ENCODE measurements around the gene ZNF512.

The ZNF512 gene

GRCh38 chr2:27566628-27567027, 16.2 kb upstream of the ZNF512 start:
- Mint-ChIP-seq H3K9me3 (no peaks in the 10 kb centered on the region), H3K36me3 (ENCODE audit: insufficient read depth) (peaks cover 2% of the 10 kb centered on the region), H3K27me3 (peaks cover 58 to 61% of the 10 kb centered on the region in 2 donors), H3K4me1 (ENCODE audit: low read depth in 2 of 2) (peaks cover 2 to 4% of the 10 kb centered on the region in 2 donors), H3K4me3 (no peak overlapping the region), H3K27ac (no peak overlapping the region)
- DNase-seq (no peak), ATAC-seq (replicated peaks) (no peak)

- H3K9me3 Mint-ChIP-seq: no peaks in the 10 kb centered on the region
- no peak for DNase-seq
- H3K4me3 Mint-ChIP-seq: no peak overlapping the region
- peaks cover 50 to 51% of the 10 kb centered on the region in 2 donors for H3K27me3 Mint-ChIP-seq
- peaks cover 13 to 14% of the 10 kb centered on the region in 2 donors for H3K4me1 Mint-ChIP-seq (ENCODE audit: low read depth in 2 of 2)
- peaks cover 5% of the 10 kb centered on the region for H3K36me3 Mint-ChIP-seq (ENCODE audit: insufficient read depth)
- ATAC-seq (replicated peaks): no peak
- H3K27ac Mint-ChIP-seq: no peak overlapping the region
These were observed 13.4 kb upstream of the ZNF512 start for GRCh38 chr2:27569398-27569797.

- H3K27ac Mint-ChIP-seq: no peak overlapping the region
- peaks cover 33 to 34% of the 10 kb centered on the region in 2 donors for H3K27me3 Mint-ChIP-seq
- H3K4me3 Mint-ChIP-seq: no peak overlapping the region
- peaks cover 4% of the 10 kb centered on the region for H3K36me3 Mint-ChIP-seq (ENCODE audit: insufficient read depth)
- no peaks in the 10 kb centered on the region for H3K9me3 Mint-ChIP-seq
- ATAC-seq (replicated peaks) (no peak), DNase-seq (no peak)
- peaks cover 13 to 14% of the 10 kb centered on the region in 2 donors for H3K4me1 Mint-ChIP-seq (ENCODE audit: low read depth in 2 of 2)
These were observed 11.6 kb upstream of the ZNF512 start for GRCh38 chr2:27571197-27571596.

DNA sequence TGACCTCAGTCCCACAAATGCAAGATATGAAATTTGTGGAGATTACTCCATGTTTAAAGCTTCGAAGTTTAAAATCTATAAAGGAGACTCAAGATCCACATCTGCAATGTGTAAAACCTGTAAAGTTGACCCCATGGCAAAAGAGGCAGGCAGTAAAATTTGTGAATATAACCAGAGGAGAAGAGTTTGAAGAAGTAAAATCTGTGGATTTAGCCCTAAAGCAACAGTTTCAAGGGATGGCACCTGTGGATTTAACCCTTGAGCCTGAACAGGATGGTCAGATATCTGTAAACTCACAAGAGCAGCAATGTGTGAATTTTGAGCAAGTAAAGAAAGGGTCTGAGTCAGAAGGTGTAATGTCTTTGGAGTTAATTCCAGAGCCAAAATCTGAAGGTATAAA, 11.2 kb upstream of the ZNF512 start:
- DNase-seq: no peak
- peaks cover 13 to 14% of the 10 kb centered on the region in 2 donors for H3K4me1 Mint-ChIP-seq (ENCODE audit: low read depth in 2 of 2)
- no peak for ATAC-seq (replicated peaks)
- H3K9me3 Mint-ChIP-seq: no peaks in the 10 kb centered on the region
- no peak overlapping the region for H3K27ac Mint-ChIP-seq
- H3K27me3 Mint-ChIP-seq: peaks cover 28 to 29% of the 10 kb centered on the region in 2 donors
- peaks cover 3% of the 10 kb centered on the region for H3K36me3 Mint-ChIP-seq (ENCODE audit: insufficient read depth)
- H3K4me3 Mint-ChIP-seq: no peak overlapping the region

GRCh38 chr2:27572439-27572838, 10.4 kb upstream of the ZNF512 start:
- peaks cover 3% of the 10 kb centered on the region for H3K36me3 Mint-ChIP-seq (ENCODE audit: insufficient read depth)
- peaks cover 13 to 14% of the 10 kb centered on the region in 2 donors for H3K4me1 Mint-ChIP-seq (ENCODE audit: low read depth in 2 of 2)
- no peak overlapping the region for H3K27ac Mint-ChIP-seq
- H3K9me3 Mint-ChIP-seq: no peaks in the 10 kb centered on the region
- ATAC-seq (replicated peaks) (peak; percentile 66), DNase-seq (peak; percentile 15 to 22 (median 20))
- peaks cover 21 to 22% of the 10 kb centered on the region in 2 donors for H3K27me3 Mint-ChIP-seq
- H3K4me3 Mint-ChIP-seq: no peak overlapping the region

DNA sequence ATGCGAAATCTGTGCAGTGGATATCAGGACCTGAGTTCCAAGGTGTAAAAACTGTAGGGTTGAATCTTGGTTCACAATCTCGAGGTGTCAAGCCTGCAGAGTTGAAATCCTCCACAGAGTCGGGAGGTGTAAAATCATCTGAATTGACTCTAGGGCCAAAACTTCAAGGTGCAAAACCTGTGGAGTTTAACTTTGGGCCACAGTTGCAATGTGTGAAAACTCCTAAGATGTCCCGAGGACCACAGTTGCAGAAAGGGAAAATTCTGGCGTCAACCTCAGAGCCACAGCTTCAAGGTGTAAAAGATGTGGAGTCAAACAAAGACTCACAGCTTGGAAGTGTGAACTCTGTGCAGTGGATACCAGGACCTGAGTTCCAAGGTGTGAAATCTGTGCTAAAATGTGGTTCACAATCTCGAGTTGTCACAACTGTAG, 9.8 kb upstream of the ZNF512 start:
- Mint-ChIP-seq H3K4me3 (no peak overlapping the region), H3K4me1 (ENCODE audit: low read depth in 2 of 2) (peaks cover 13 to 14% of the 10 kb centered on the region in 2 donors), H3K9me3 (peaks cover 0 to 1% of the 10 kb centered on the region in 2 donors), H3K27ac (no peak overlapping the region), H3K27me3 (peaks cover 15 to 17% of the 10 kb centered on the region in 2 donors), H3K36me3 (ENCODE audit: insufficient read depth) (peaks cover 3% of the 10 kb centered on the region)
- ATAC-seq (replicated peaks) (peak; percentile 71), DNase-seq (peak; percentile 22 to 31 (median 25))

GRCh38 chr2:27573452-27573851, 9.4 kb upstream of the ZNF512 start:
- peaks cover 0 to 1% of the 10 kb centered on the region in 2 donors for H3K9me3 Mint-ChIP-seq
- no peak for DNase-seq
- ATAC-seq (replicated peaks): no peak
- H3K4me1 Mint-ChIP-seq (ENCODE audit: low read depth in 2 of 2): peaks cover 13 to 14% of the 10 kb centered on the region in 2 donors
- H3K27me3 Mint-ChIP-seq: peaks cover 11 to 12% of the 10 kb centered on the region in 2 donors
- H3K36me3 Mint-ChIP-seq (ENCODE audit: insufficient read depth): peaks cover 3% of the 10 kb centered on the region
- H3K4me3 Mint-ChIP-seq: no peak overlapping the region
- no peak overlapping the region for H3K27ac Mint-ChIP-seq

DNA sequence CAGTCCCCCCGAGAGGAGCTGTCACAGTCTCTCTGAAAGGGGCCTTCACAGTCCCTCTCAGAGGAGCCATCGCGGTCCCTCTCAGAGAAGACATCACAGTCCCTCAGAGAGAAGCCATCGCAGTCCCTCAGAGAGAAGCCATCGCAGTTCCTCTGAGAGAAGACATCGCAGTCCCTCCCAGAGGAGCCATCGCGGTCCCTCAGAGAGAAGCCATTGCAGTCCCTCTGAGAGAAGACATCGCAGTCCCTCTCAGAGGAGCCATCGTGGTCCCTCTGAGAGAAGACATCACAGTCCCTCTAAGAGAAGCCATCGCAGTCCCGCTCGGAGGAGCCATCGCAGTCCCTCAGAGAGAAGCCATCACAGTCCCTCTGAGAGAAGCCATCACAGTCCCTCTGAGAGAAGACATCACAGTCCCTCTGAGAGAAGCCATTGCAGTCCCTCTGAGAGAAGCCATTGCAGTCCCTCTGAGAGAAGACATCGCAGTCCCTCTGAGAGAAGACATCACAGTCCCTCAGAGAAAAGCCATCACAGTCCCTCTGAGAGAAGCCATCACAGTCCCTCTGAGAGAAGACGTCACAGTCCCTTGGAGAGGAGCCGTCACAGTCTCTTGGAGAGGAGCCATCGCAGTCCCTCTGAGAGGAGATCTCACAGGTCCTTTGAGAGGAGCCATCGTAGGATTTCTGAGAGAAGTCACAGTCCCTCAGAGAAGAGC, 1.3 kb upstream of the ZNF512 start:
- Mint-ChIP-seq H3K9me3 (peaks cover 0 to 1% of the 10 kb centered on the region in 2 donors), H3K27ac (peak overlapping the region; percentile 91 to 95)

GRCh38 chr2:27582129-27582694, 630 bp upstream of the ZNF512 start:
- ATAC-seq (replicated peaks) (no peak), DNase-seq (no peak)
- no peaks in the 10 kb centered on the region for H3K36me3 Mint-ChIP-seq (ENCODE audit: insufficient read depth)
- H3K4me3 Mint-ChIP-seq: peak overlapping the region; percentile 76 to 89
- peak overlapping the region; percentile 91 to 95 for H3K27ac Mint-ChIP-seq
- peaks cover 39 to 45% of the 10 kb centered on the region in 2 donors for H3K4me1 Mint-ChIP-seq (ENCODE audit: low read depth in 2 of 2)
- peaks cover 0 to 1% of the 10 kb centered on the region in 2 donors for H3K9me3 Mint-ChIP-seq
- peaks cover 0 to 6% of the 10 kb centered on the region in 2 donors for H3K27me3 Mint-ChIP-seq

More for the DNA sequence above, 1.3 kb upstream of the ZNF512 start:
- Mint-ChIP-seq H3K4me3 (peak overlapping the region; percentile 76 to 89), H3K4me1 (ENCODE audit: low read depth in 2 of 2) (peaks cover 33 to 38% of the 10 kb centered on the region in 2 donors), H3K36me3 (ENCODE audit: insufficient read depth) (no peaks in the 10 kb centered on the region), H3K27me3 (peaks cover 0 to 6% of the 10 kb centered on the region in 2 donors)
- no peak for ATAC-seq (replicated peaks)
- DNase-seq: no peak

DNA sequence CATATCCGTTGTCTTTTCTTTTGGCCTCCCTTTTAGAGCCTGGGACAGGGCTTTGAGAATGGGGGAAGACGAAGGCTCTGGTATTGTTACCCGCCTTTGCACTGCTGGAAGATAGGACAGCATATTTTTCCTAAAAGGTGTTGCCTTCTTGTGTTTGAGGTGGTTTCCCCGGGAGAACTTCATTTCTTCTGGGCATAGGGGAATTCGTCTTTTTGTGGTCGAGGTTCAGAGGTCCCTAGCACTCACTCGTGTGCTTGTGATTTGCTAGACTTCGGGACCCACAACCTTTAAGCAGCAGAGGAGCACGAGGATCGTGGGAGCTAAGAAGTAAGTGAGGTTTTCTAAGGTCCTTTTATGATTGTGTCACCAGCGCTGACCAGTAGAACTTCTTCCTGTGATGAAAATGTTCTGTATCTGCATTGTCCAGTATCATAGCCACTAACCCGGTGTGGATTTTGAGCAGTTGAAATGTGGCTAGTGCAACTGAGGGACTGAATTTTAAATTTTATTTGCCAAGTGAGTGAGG, 611 bp downstream of the ZNF512 start:
- DNase-seq: peak in 1 of 3 experiments; percentile 7
- Mint-ChIP-seq H3K27me3 (peaks cover 0 to 6% of the 10 kb centered on the region in 2 donors), H3K9me3 (no peaks in the 10 kb centered on the region), H3K36me3 (ENCODE audit: insufficient read depth) (no peaks in the 10 kb centered on the region), H3K4me3 (peak overlapping the region; percentile 76 to 89), H3K27ac (peak overlapping the region; percentile 91 to 95), H3K4me1 (ENCODE audit: low read depth in 2 of 2) (peaks cover 44 to 52% of the 10 kb centered on the region in 2 donors)
- ATAC-seq (replicated peaks): peak; percentile 11

- peak overlapping the region; percentile 76 to 89 for H3K4me3 Mint-ChIP-seq
- no peak for ATAC-seq (replicated peaks)
- H3K9me3 Mint-ChIP-seq: no peaks in the 10 kb centered on the region
- no peaks in the 10 kb centered on the region for H3K27me3 Mint-ChIP-seq
- H3K27ac Mint-ChIP-seq: peak overlapping the region in 1 of 2 donors; percentile 1
- peaks cover 44 to 56% of the 10 kb centered on the region in 2 donors for H3K4me1 Mint-ChIP-seq (ENCODE audit: low read depth in 2 of 2)
- H3K36me3 Mint-ChIP-seq (ENCODE audit: insufficient read depth): no peaks in the 10 kb centered on the region
- DNase-seq: no peak
These were observed 1.8 kb downstream of the ZNF512 start for GRCh38 chr2:27584597-27584996.

DNA sequence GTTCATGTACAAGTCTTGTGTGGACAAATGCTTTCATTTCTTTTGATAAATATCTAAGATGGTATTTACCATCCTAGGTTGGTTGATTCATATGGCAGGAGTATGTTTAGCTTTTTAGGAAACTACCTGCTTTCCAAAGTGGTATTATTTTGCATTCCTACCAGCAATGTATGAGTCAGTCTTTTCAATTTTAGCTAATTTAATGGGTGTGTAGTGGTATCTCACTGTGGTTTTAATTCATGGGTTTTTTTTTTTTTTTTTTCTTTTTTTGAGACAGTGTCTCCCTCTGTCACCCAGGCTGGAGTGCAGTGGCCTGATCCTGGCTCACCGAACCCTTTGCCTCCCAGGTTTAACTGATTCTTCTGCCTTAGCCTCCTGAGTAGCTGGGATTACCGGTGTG, 4.2 kb downstream of the ZNF512 start:
- DNase-seq (no peak), ATAC-seq (replicated peaks) (no peak)
- Mint-ChIP-seq H3K4me3 (peak overlapping the region; percentile 40 to 89), H3K27ac (peak overlapping the region; percentile 4 to 59), H3K36me3 (ENCODE audit: insufficient read depth) (no peaks in the 10 kb centered on the region), H3K4me1 (ENCODE audit: low read depth in 2 of 2) (peaks cover 50 to 69% of the 10 kb centered on the region in 2 donors), H3K27me3 (no peaks in the 10 kb centered on the region), H3K9me3 (no peaks in the 10 kb centered on the region)

DNA sequence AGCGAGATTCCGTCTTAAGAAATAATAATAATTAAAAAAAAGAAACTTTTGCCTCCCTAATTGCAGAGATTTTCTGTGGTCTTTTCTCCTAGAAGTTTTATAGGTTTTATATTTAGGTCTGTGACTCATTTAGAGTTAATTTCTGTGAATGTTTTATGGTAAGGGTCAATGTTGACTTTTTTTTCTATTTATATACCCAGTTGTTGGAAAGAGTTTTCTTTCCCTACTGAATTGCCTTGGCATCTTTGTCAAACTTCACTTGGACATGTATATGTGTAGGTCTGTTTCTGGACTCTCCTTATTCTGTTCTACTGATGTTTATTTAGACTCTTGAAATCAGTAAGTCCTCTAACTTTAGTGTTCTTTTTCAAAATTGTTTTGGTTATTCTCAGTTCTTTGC, 5.5 kb downstream of the ZNF512 start:
- Mint-ChIP-seq H3K36me3 (ENCODE audit: insufficient read depth) (peaks cover 3% of the 10 kb centered on the region), H3K27ac (no peak overlapping the region), H3K27me3 (no peaks in the 10 kb centered on the region), H3K4me1 (ENCODE audit: low read depth in 2 of 2) (peaks cover 42 to 64% of the 10 kb centered on the region in 2 donors), H3K9me3 (no peaks in the 10 kb centered on the region), H3K4me3 (peak overlapping the region in 1 of 2 donors; percentile 60)
- DNase-seq: no peak
- no peak for ATAC-seq (replicated peaks)
